Thymus (tissue), 11 donors: ENCODE data around the gene DNMT1. TPM values are rescaled to one million over a fixed set of nuclear protein-coding genes. Genes with fewer than 3 reads are reported as not detected.
A peak's percentile ranks its signal among the peaks of the same experiment; 100 is the strongest.

ENCODE experiments used
- DNase-seq, 9 donors: peaks; one replicate each; pipeline ENCODE4 v3.0.0-alpha.2; 2013; ENCODE audit warnings: low spot score in 9 of 9, low read depth in 6 of 9, missing footprints in 1 of 9
- H3K27ac ChIP-seq, 2 donors: one replicate each; pipeline ENCODE4 v1.5.1; 2013; ENCODE audit warnings: control low read depth in 1 of 2, low read depth in 1 of 2, low read length in 1 of 2, mild to moderate bottlenecking in 1 of 2, moderate library complexity in 1 of 2
- H3K27me3 ChIP-seq, 2 donors: one replicate each; pipeline ENCODE4 v1.5.1; 2013; ENCODE audit warnings: low read length in 1 of 2; ENCODE audit not compliant: control insufficient read depth in 2 of 2, insufficient read depth in 1 of 2
- H3K36me3 ChIP-seq, 2 donors: one replicate each; pipeline ENCODE4 v1.5.1; 2013; ENCODE audit warnings: low read length in 1 of 2, mild to moderate bottlenecking in 1 of 2, moderate library complexity in 1 of 2; ENCODE audit not compliant: control insufficient read depth in 2 of 2, insufficient read depth in 2 of 2
- H3K4me1 ChIP-seq, 2 donors: one replicate each; pipeline ENCODE4 v1.5.1; 2013; ENCODE audit warnings: low read length in 2 of 2; ENCODE audit not compliant: control insufficient read depth in 2 of 2, insufficient read depth in 2 of 2
- H3K4me3 ChIP-seq, 2 donors: one replicate each; pipeline ENCODE4 v1.5.1; 2013; ENCODE audit warnings: low read length in 2 of 2, control low read depth in 1 of 2, mild to moderate bottlenecking in 1 of 2
- H3K9me3 ChIP-seq, 2 donors: one replicate each; pipeline ENCODE4 v1.5.1; 2013; ENCODE audit warnings: low read length in 1 of 2, mild to moderate bottlenecking in 1 of 2; ENCODE audit not compliant: control insufficient read depth in 2 of 2, insufficient read depth in 1 of 2
- WGBS: extraction: QIAGEN DNeasy Blood & Tissue Kit; methylation state at CpG from one replicate; pipeline ENCODE4 v1.1.7; 2013; 5-methylcytosine and 5-hydroxymethylcytosine counted together
- polyA plus RNA-seq: library from polyadenylated mRNA; stranded (reverse); fragments of 200-250 nt; gene quantifications from one replicate; pipeline ENCODE4 v1.2.3, GENCODE V29; 2013
- total RNA-seq: library from RNA; stranded (reverse); fragments of 120-200 nt; gene quantifications from one replicate; pipeline ENCODE4 v1.2.4, GENCODE V29; 2013
- donor health status: healthy.

Gene DNMT1
- total and polyA plus RNA-seq, 2 donors, result 46.0 to 65.0 TPM

DNA sequence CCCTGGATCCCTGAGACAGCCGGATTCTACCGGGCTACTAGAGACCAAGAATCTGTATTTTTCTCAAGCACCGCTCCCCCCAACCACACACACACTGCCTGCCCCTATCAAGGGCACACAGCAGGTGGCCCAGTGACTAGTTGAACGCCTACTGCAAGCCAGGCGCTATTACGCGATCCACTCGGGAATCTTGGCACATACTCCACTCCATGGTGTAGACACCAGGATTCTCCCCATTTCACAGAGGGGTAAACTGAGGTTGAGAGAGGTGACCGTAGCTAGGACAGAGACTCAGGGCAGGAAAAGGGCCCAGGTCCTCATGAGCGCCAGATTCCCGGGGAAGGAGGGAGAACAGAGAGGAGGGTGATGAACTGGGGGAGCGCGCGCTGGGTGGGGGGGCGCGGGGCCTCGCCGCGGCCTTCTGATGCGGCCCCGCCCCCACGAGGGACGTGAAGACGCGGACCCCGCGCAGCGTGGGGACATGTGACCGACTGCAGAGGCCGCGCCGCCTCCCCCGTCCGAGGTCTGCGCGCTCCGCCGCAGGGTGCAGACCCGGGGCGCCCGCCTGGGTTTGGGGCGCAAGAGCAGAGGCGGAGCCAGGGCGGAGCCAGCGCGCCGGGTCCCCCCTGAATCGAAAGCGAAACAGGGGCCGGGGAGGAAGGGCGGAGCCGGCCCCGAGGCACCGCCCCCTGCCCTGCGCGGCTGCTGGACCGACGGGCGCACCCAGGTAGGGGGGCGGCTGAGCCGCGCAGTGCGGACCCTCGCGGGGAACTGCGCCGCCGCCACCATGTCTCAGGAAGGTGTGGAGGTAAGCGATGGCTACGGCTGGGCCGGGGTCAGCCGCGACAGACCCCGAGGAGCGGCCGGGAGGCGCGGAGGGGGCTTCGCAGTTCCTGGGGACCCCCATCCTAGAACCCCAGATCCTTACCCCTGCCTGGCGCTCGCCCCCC lies 108.8 kb downstream of the DNMT1 start, which contains the start of gene SHFL:
Gene SHFL, plus strand, starts transcription at position 677 of the 950 bp plus-strand sequence. Its CDS starts 111 bp downstream, at position 788.
- DNase-seq, result peak in 8 of 9 donors; percentile 65 to 92 (median 82)
- H3K27ac ChIP-seq, result peak within 1 kb of the TSS; percentile 64 to 78
- WGBS, result 6% methylated on average over 81 of the region's 81 CpGs
- no peaks in the 10 kb centered on the region for H3K9me3 ChIP-seq
- H3K36me3 ChIP-seq, result peaks cover 11 to 13% of the 10 kb centered on the region in 2 donors
- peak within 1 kb of the TSS; percentile 74 to 97 for H3K4me3 ChIP-seq
- peaks cover 12 to 17% of the 10 kb centered on the region in 2 donors for H3K4me1 ChIP-seq
- no peaks in the 10 kb centered on the region for H3K27me3 ChIP-seq

DNA sequence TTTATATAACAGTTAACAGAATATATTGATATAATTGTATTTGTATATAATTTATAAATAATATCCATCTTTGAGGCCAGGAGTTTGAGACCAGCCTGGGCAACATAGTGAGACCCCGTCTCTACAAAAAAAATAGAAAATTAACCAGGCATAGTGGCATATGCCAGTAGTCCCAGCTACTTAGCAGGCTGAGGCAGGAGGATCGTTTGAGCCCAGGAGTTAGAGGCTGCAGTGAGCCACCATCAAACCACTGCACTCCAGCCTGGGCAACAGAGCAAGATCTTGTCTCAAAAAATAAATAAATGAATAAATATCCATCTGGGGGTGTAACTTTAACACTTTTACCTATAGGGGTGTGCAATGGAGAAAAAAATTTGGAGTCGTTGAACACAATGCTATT lies 110.0 kb downstream of the DNMT1 start:
- whole genome bisulfite sequencing, result 89% methylated on average over 3 of the region's 3 CpGs
- peaks cover 12 to 17% of the 10 kb centered on the region in 2 donors for H3K4me1 ChIP-seq
- H3K27ac ChIP-seq, result no peak overlapping the region
- H3K27me3 ChIP-seq, result no peaks in the 10 kb centered on the region
- H3K4me3 ChIP-seq, result no peak overlapping the region
- peaks cover 8 to 9% of the 10 kb centered on the region in 2 donors for H3K36me3 ChIP-seq
- DNase-seq, result no peak
- no peaks in the 10 kb centered on the region for H3K9me3 ChIP-seq

DNA sequence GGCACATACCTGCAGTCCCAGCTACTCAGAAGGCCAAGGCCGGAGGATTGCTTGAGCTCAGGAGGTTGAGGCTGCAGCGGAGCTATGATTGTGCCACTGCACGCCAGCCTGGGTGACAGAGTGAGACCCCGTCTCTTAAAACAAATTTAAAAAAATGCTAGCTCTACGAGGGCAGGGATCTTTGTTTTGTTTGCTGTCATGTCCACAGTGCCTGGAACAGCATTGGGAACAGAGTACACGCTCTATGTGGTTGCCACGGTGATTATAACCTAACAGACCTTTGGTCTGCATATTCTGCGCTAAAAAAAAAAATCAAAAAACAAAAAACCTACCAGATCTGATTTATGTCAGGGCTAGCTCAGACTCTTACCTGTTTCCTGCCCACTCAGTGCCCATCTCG lies 110.8 kb downstream of the DNMT1 start:
- Histone ChIP-seq H3K36me3 (peaks cover 0 to under 1% of the 10 kb centered on the region in 2 donors), H3K4me1 (peaks cover 12 to 17% of the 10 kb centered on the region in 2 donors), H3K27me3 (no peaks in the 10 kb centered on the region), H3K27ac (no peak overlapping the region), H3K4me3 (no peak overlapping the region), H3K9me3 (no peaks in the 10 kb centered on the region)
- WGBS, result 86% methylated on average over 9 of the region's 9 CpGs
- DNase-seq, result no peak

Other genes with a start within 250 kb of the DNMT1 start
- gene COL5A3, start 184.4 kb downstream of the DNMT1 start, total RNA-seq, result 1.6 TPM
- gene COL5A3, start 184.4 kb downstream of the DNMT1 start, polyA plus RNA-seq, result 10.7 TPM
- gene RDH8, start 181.5 kb downstream of the DNMT1 start, total RNA-seq, result not detected
- 0.14 TPM for gene RDH8, start 181.5 kb downstream of the DNMT1 start, polyA plus RNA-seq
- 22.8 TPM for gene SHFL, start 108.6 kb downstream of the DNMT1 start, total RNA-seq
- gene SHFL, start 108.6 kb downstream of the DNMT1 start, polyA plus RNA-seq, result 55.6 TPM
- gene ANGPTL6, start 92.3 kb downstream of the DNMT1 start, total RNA-seq, result 2.3 TPM
- gene ANGPTL6, start 92.3 kb downstream of the DNMT1 start, polyA plus RNA-seq, result 4.7 TPM
- gene PPAN, start 88.6 kb downstream of the DNMT1 start, total RNA-seq, result 31.5 TPM
- gene PPAN, start 88.6 kb downstream of the DNMT1 start, polyA plus RNA-seq, result 54.9 TPM
- gene P2RY11, start 83.3 kb downstream of the DNMT1 start, total RNA-seq, result 5.6 TPM
- gene P2RY11, start 83.3 kb downstream of the DNMT1 start, polyA plus RNA-seq, result 14.5 TPM
- gene EIF3G, start 75.1 kb downstream of the DNMT1 start, total RNA-seq, result 219 TPM
- 188 TPM for gene EIF3G, start 75.1 kb downstream of the DNMT1 start, polyA plus RNA-seq
- 2.7 TPM for gene S1PR2, start 36.4 kb upstream of the DNMT1 start, total RNA-seq
- gene S1PR2, start 36.4 kb upstream of the DNMT1 start, polyA plus RNA-seq, result 2.4 TPM
- gene MRPL4, start 57.3 kb upstream of the DNMT1 start, total RNA-seq, result 35.6 TPM
- 41.0 TPM for gene MRPL4, start 57.3 kb upstream of the DNMT1 start, polyA plus RNA-seq
- 24.6 TPM for gene ICAM1, start 76.2 kb upstream of the DNMT1 start, total RNA-seq
- gene ICAM1, start 76.2 kb upstream of the DNMT1 start, polyA plus RNA-seq, result 18.2 TPM
- gene ICAM4, start 92.0 kb upstream of the DNMT1 start, total RNA-seq, result 3.1 TPM
- 3.8 TPM for gene ICAM4, start 92.0 kb upstream of the DNMT1 start, polyA plus RNA-seq
- 0.85 TPM for gene ICAM5, start 95.0 kb upstream of the DNMT1 start, total RNA-seq
- 1.2 TPM for gene ICAM5, start 95.0 kb upstream of the DNMT1 start, polyA plus RNA-seq
- 2.3 TPM for gene ZGLP1, start 114.9 kb upstream of the DNMT1 start, total RNA-seq
- gene ZGLP1, start 114.9 kb upstream of the DNMT1 start, polyA plus RNA-seq, result 29.8 TPM
- gene FDX2, start 121.1 kb upstream of the DNMT1 start, total RNA-seq, result 11.9 TPM
- gene FDX2, start 121.1 kb upstream of the DNMT1 start, polyA plus RNA-seq, result 18.2 TPM
- 5.9 TPM for gene RAVER1, start 138.6 kb upstream of the DNMT1 start, total RNA-seq
- 15.4 TPM for gene RAVER1, start 138.6 kb upstream of the DNMT1 start, polyA plus RNA-seq
- 99.0 TPM for gene ICAM3, start 144.7 kb upstream of the DNMT1 start, total RNA-seq
- gene ICAM3, start 144.7 kb upstream of the DNMT1 start, polyA plus RNA-seq, result 66.2 TPM
- gene TYK2, start 185.6 kb upstream of the DNMT1 start, total RNA-seq, result 117 TPM
- 291 TPM for gene TYK2, start 185.6 kb upstream of the DNMT1 start, polyA plus RNA-seq
- 130 TPM for gene CDC37, start 208.6 kb upstream of the DNMT1 start, total RNA-seq
- 313 TPM for gene CDC37, start 208.6 kb upstream of the DNMT1 start, polyA plus RNA-seq
- gene PDE4A, start 225.6 kb upstream of the DNMT1 start, total RNA-seq, result 0.24 TPM
- 4.8 TPM for gene PDE4A, start 225.6 kb upstream of the DNMT1 start, polyA plus RNA-seq